OCI-LY1 (cell line): ENCODE data around the gene PACC1.

Experiments
- EZH2 ChIP-seq: fragments of 200-600 bp; sonication (generic), shearing (Covaris generic); IDR thresholded peaks from 2 replicates; pipeline ENCODE4 v1.8.0; 2017; ENCODE audit warnings: borderline replicate concordance, mixed run types, mild to moderate bottlenecking, antibody characterized with exemption, low read length, moderate library complexity, mixed read lengths
- TF ChIP-seq, protein P1 (sequence below): fragments of 200-600 bp; sonication (generic), shearing (Covaris generic); IDR thresholded peaks from 2 replicates; pipeline ENCODE4 v1.5.1; 2017; ENCODE audit warnings: mild to moderate bottlenecking, antibody characterized with exemption, low read length, moderate library complexity, mixed read lengths

- TF ChIP-seq, protein P1, sequence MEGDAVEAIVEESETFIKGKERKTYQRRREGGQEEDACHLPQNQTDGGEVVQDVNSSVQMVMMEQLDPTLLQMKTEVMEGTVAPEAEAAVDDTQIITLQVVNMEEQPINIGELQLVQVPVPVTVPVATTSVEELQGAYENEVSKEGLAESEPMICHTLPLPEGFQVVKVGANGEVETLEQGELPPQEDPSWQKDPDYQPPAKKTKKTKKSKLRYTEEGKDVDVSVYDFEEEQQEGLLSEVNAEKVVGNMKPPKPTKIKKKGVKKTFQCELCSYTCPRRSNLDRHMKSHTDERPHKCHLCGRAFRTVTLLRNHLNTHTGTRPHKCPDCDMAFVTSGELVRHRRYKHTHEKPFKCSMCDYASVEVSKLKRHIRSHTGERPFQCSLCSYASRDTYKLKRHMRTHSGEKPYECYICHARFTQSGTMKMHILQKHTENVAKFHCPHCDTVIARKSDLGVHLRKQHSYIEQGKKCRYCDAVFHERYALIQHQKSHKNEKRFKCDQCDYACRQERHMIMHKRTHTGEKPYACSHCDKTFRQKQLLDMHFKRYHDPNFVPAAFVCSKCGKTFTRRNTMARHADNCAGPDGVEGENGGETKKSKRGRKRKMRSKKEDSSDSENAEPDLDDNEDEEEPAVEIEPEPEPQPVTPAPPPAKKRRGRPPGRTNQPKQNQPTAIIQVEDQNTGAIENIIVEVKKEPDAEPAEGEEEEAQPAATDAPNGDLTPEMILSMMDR = no peak
- no peak for TF ChIP-seq EZH2
Observed at GRCh38 chr1:212446333-212446732, 31.6 kb upstream of the PACC1 start.
